COLO668 (cell line): ENCODE results near the gene ARFGAP2.
"Not testable (repeated sequence)": the region's sequence is repeated elsewhere in the genome, so short reads cannot be mapped to it uniquely, and the experiment has no call there.

Experiments
- DNase-seq: peaks from one replicate; lab custom pipeline; 2025; ENCODE audit not compliant: unreplicated experiment; lab: John Stamatoyannopoulos, UW

ARFGAP2 gene

DNA sequence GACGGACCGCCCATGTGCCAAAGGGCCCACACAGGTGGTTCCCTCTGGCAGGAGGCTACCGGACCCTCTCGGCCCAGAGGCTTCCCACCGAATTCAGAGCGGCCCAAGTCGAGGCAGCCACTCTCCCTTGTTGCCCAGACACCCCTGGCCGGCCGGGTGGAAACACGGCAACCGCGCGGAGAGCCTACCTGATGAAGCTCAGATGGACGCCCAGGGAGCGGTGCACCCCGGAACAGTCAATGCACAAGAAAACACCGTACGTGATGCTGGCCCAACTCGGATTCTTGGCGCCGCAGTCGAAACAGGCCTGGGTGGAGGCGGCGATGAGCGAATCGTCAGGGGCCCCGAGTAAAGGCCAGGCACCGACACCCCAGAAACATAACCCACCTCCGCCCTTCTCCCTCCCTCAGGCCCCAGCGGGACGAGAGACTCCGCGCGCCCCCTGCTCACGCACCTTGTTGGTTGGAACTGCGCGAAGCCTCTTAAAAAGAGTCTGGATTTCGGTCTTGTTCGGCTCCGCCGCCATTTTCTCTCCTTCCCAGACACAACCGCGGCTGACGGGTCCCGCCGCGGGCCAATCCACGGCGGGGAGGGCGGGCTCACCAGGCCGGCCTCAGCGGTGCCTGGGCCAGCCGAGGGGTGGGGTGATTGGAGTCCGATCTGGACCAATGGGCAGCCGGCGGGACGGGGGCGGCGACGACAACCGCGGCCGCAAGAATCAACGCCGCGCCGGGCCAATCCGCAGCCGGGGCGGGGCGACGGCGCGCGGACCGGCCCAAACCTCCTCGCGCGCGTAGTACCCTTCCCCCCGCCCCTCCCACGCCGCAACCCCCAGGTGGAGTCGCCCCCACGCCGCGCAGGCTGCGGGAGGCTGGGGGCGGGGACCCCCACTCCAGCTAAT is at the start of gene ARFGAP2:
TSS of gene ARFGAP2 (minus strand) at position 552 of the 901 bp plus-strand sequence. CDS start at position 526, 26 bp downstream.
- peak; percentile 99 for DNase-seq

- DNase-seq: no peak
These were observed 49.1 kb upstream of the ARFGAP2 start for GRCh38 chr11:47225552-47226400.

- DNase-seq: no peak
These were observed 46.0 kb upstream of the ARFGAP2 start for GRCh38 chr11:47222696-47223095.

DNA sequence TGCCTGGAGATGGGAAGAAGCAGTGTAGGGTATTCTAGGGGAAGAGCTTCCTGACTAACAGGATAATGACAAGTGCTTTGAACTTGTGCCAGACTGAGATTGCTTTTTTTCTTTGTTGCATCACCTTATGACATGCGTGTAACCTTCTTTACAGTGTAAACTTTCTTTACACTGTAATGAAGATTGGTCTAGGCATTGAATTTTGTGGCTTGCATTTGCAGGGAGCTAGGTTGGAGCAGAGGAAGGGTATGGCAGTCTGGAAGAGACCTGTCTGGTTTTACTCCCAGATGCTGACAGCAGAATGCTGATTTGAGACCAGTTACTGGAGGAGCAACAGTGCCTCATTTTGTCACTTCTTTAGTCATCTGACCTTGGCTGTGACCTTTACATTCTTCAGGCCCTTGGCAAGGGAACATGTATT is 43.7 kb upstream of the ARFGAP2 start:
- no peak for DNase-seq

DNA sequence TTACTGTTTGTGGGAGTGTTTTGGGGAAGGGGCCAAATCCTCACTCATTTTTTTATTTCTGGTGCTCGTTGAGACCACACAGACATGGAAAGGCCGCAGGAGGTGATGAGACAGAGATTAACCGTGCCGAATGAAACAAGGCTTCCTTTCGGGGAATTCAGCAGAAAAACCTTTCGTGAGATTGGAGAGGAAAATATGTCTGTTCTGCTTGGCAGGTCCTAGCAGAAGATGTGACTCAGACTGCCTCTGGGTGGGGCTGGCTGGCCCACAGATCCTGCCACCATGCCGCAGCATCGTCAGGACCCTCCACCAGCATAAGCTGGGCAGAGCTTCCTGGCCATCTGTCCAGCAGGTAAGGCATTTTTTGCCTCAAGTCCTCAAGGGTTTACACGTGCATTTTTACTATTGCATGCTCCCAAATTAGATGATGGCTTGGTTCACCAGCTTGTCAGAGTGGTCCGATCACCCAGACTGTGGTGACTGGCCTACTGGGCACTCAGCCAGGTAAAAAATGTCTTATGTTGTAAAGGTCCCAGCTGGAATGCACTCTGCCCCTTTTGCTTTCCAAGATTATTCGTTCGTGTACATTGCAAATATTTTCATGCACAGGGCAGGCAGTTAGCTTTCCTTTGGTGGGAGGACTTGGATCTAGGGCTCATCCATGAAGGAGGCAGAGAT is 39.6 kb upstream of the ARFGAP2 start:
- peak; percentile 51 for DNase-seq

DNA sequence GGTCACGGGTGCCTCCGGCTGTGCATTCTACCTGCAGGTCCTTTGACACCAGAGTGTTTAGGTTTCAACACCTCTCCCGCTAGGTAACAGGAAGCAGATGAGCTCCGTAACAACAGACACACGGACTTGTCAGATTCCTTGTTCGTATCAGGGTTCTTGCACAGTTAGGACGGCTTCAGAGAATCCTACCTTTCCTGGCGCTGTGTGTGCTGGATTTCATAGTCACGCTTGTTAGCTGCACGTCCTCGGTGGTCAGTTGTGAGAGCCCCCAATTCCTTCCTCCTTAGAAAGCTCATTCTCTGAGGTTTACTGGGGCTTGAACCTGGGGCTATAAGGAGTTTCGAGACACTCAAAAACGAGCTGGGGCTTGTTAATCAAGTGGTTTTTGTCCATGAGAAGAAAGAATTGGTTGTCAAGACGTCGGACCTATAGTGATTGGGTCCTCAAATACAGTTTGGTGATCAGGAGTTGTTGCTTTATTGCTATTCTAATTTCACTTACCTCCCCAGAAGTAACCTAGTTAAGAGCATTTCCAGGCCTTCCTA is 38.8 kb upstream of the ARFGAP2 start:
- DNase-seq: no peak

- DNase-seq: peak; percentile 91
These were observed 37.4 kb upstream of the ARFGAP2 start for GRCh38 chr11:47213950-47214565.

DNA sequence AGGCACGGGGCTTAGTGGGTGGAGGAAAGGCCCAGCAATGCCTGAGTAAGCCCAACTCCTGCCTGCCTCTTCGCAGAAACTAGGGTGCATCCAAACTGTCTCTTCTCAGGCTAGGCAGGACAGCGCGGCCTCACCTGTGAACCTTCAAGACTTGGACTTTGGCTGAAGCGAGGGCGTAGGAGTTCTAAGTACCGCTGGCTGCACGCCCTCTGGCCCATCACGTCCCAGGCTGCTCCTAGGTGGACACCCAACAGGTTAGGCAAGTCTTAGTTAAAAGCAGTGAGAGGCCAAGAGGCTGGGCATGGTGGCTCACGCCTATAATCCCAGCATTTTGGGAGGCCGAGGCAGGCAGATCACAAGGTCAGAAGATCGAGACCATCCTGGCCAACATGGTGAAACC is 36.3 kb upstream of the ARFGAP2 start:
- no peak for DNase-seq

DNA sequence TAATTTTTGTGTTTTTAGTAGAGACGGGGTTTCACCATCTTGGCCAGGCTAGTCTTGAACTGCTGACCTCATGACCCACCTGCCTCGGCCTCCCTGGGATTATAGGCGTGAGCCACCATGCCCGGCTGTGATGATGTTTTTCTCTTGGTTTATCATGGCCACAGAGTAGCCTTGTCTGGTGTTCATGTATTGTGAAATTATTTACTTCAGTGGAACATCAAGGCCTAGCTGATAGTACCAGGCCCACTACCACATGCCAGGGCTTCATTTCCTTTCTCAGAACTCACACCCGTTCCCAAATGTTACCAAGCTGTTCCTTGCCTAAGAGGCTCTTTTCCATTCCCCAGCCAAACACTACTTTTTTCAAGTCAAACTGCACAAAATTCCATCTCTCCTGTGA is 31.9 kb upstream of the ARFGAP2 start:
- DNase-seq: no peak

DNA sequence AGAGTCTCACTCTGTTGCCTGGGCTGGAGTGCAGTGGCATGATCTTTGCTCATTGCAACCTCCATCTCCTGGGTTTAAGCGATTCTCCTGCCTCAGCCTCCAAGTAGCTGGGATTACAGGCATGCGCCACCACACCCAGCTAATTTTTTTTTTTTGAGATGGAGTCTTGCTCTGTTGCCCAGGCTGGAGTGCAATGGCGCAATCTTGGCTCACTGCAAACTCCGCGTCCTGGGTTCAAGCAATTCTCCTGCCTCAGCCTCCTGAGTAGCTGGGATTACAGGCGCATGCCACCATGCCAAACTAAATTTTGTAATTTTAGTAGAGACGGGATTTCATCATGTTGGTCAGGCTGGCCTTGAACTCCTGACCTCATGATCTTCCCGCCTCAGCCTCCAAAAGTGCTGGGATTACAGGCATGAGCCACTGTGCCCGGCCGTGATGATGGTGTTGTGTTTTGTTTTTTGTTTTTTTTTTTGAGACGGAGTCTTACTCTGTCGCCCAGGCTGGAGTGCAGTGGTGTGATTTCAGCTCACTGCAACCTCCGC is 31.4 kb upstream of the ARFGAP2 start:
- not testable (repeated sequence) for DNase-seq

- DNase-seq: no peak
These were observed 30.8 kb upstream of the ARFGAP2 start for GRCh38 chr11:47207459-47207858.

- not testable (repeated sequence) for DNase-seq
These were observed 29.9 kb upstream of the ARFGAP2 start for GRCh38 chr11:47206577-47206976.

DNA sequence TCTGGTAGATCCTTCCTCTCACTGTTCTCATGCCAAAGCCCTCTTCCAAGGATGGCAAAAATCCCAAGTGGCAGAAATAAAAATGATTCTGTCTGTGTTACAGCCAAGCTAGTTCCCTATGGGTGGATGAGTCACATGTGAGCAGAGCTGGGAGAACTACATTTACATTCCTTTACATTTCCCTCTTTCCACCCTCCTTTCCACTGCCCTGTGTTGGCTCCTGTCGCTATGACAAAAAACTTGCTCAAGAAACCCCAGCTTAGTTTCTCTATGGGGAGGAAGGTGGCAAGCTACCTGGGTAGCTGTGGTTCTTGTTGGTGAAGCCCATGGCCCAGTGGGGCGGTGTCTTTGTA is 27.9 kb upstream of the ARFGAP2 start:
- DNase-seq: no peak

GRCh38 chr11:47202576-47202975 is 25.9 kb upstream of the ARFGAP2 start:
- DNase-seq: no peak

DNA sequence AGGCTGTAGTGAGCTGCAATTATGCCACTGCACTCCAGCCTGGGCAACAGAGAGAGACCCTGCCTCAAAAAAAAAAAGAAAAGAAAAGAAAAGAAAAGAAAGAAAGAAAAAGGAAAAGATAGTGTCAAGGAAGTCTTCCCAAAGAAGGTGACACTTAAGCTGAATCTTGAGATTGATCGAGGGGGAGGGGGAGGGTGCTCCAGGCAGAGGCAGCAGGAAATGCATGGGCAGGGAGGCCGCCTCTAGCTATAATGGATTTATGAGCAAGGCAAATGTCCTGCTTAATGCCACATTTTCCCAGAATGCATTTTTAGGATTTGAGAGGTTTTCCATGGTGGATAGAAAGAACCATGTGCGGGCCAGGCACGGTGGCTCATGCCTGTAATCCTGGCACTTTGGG is 24.3 kb upstream of the ARFGAP2 start:
- DNase-seq: no peak

DNA sequence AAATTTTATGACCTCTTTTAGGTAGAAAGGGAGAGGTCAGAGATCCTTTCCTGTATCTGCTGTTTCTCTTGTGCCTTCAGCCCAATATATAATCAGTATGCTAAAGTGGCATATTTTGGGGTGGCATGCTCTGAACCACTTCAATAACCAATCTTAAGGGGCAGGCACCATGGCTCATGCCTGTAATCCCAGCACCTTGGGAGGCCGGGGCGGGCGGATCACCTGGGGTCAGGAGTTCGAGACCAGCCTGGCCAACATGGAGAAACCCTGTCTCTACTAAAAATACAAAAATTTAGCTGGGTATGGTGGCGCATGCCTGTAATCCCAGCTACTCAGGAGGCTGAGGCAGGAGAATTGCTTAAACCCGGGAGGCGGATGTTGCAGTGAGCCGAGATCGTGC is 21.5 kb upstream of the ARFGAP2 start:
- DNase-seq: not testable (repeated sequence)

DNA sequence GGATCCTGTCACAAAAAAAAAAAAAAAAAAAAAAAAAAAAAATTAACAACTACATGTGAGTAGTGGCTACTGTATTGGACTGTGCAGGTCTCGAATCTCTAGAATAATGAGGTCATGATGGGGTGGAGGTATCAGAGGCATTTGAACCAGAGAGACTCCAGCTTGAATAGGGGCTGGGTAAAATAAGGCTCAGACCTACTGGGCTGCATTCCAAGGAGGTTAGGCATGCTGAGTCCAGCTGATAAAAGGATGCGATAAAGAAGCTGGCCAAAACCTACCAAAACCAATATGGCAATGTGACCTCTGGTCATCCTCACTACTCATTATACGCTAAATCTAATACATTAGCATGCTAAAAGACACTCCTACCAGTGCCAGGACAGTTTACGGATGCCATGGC is 15.4 kb upstream of the ARFGAP2 start:
- DNase-seq: no peak

- DNase-seq: not testable (repeated sequence)
These were observed 14.5 kb upstream of the ARFGAP2 start for GRCh38 chr11:47191137-47191536.

GRCh38 chr11:47189100-47189834 is 12.6 kb upstream of the ARFGAP2 start:
- DNase-seq: no peak

DNA sequence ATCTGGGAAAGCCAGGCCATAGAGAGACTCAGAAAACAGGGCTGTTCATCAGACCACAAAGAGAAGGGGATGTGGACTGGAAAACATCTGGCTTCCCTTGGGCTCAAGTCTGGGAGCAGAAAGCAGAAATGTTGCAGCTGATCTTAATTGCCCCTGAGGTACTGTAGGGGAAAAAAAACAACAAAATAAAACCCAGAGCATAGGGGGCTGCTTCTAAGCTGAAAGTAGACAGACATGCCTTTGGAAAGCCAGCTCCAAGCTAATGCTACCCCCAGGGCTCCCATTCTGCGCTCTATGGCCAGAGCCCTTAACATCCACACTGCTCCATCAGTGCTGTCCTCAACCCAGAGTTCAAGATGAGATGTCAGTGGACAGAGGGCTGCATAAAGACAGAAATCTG is 11.6 kb upstream of the ARFGAP2 start:
- DNase-seq: no peak
